K562 (cell line): Measurements from ENCODE around the gene BCL10. TPM values are rescaled to one million over a fixed set of nuclear protein-coding genes. Genes with fewer than 3 reads are reported as not detected.
A peak's percentile ranks its signal among the peaks of the same experiment; 100 is the strongest.

ENCODE experiments used
- BRD9 ChIP-seq: fragments of 450-650 bp; IDR thresholded peaks from 2 replicates; pipeline ENCODE4 v1.6.1; 2018; ENCODE audit warnings: low read depth; ENCODE audit not compliant: partially characterized antibody
- CCNT2 ChIP-seq: IDR thresholded peaks from 2 replicates; pipeline ENCODE4 v1.6.1; 2011; ENCODE audit warnings: borderline replicate concordance, low read depth, mild to moderate bottlenecking, moderate library complexity, mixed read lengths, low read length; ENCODE audit not compliant: insufficient read length; ENCODE audit errors: extremely low read depth
- DNMT1 ChIP-seq: fragments of 450-650 bp; IDR thresholded peaks from 2 replicates; pipeline ENCODE4 v1.6.1; 2016; ENCODE audit warnings: antibody characterized with exemption, mild to moderate bottlenecking
- EZH2 ChIP-seq: IDR thresholded peaks from 2 replicates; pipeline ENCODE4 v1.6.1; 2012; ENCODE audit warnings: low read depth, mild to moderate bottlenecking, inconsistent platforms, low read length, borderline replicate concordance
- GABPB1 ChIP-seq: sonication (generic); formaldehyde crosslinking; IDR thresholded peaks from 2 replicates; pipeline ENCODE4 v1.8.0; 2022; ENCODE audit warnings: mild to moderate bottlenecking, missing genetic modification reagents
- GABPB2 ChIP-seq: fragments of 250-450 bp; sonication (Bioruptor Pico); conservative IDR thresholded peaks from 2 replicates; pipeline ENCODE4 v1.5.1; 2021; ENCODE audit warnings: mild to moderate bottlenecking
- HLTF ChIP-seq: fragments of 450-650 bp; IDR thresholded peaks from 2 replicates; pipeline ENCODE4 v1.6.1; 2016
- JUNB ChIP-seq: fragments of 450-650 bp; formaldehyde crosslinking; conservative IDR thresholded peaks from 2 replicates; pipeline ENCODE4 v1.4.0; 2020; ENCODE audit warnings: mild to moderate bottlenecking
- JUND ChIP-seq, 2 experiments: IDR thresholded peaks; 2 replicates in 1 of 2; 3 replicates in 1 of 2; pipeline ENCODE4 v1.6.1; 2011; ENCODE audit warnings: borderline replicate concordance in 2 of 2, low read depth in 2 of 2, low read length in 2 of 2, improper control_type of control experiment in 1 of 2, missing biosample characterization in 1 of 2, missing genetic modification characterization in 1 of 2, missing genetic modification reagents in 1 of 2
- KAT2B ChIP-seq: IDR thresholded peaks from one replicate; pipeline ENCODE4 v1.6.1; 2012; ENCODE audit warnings: low read depth, mild to moderate bottlenecking, control low read depth, inconsistent platforms, low read length, moderate library complexity
- KLF13 ChIP-seq: fragments of 450-650 bp; IDR thresholded peaks from 2 replicates; pipeline ENCODE4 v1.6.1; 2016; ENCODE audit warnings: missing genetic modification characterization, low read depth, mild to moderate bottlenecking, missing compliant biosample characterization, moderate library complexity, borderline replicate concordance
- PHF20 ChIP-seq: fragments of 450-650 bp; IDR thresholded peaks from 2 replicates; pipeline ENCODE4 v1.6.1; 2018; ENCODE audit not compliant: partially characterized antibody
- POLR2A ChIP-seq: fragments of 450-650 bp; conservative IDR thresholded peaks from 2 replicates; pipeline ENCODE4 v1.6.1; 2016
- RBM17 ChIP-seq: fragments of 200-400 bp; formaldehyde crosslinking; IDR thresholded peaks from 2 replicates; pipeline ENCODE4 v1.6.1; 2017; ENCODE audit warnings: low read depth, mild to moderate bottlenecking, low read length, borderline replicate concordance
- ZNF316 ChIP-seq: fragments of 450-650 bp; IDR thresholded peaks from 2 replicates; pipeline ENCODE4 v1.6.1; 2016
- ZNF324 ChIP-seq: fragments of 250-450 bp; sonication (Bioruptor Pico); IDR thresholded peaks from 2 replicates; pipeline ENCODE4 v1.4.0; 2020; ENCODE audit warnings: mild to moderate bottlenecking
- ZNF584 ChIP-seq: fragments of 200-800 bp; sonication (Bioruptor generic); IDR thresholded peaks from 2 replicates; pipeline ENCODE4 v1.6.1; 2016; ENCODE audit warnings: low read depth, mild to moderate bottlenecking, missing genetic modification characterization, missing compliant biosample characterization
- polyA plus RNA-seq, 8 experiments: library from polyadenylated mRNA; depleted of rRNA in 4 of 8; stranded (reverse) in 5 of 8; unstranded in 3 of 8; fragments of >200 nt; fragmentation: Nextera tagmentation in 2 of 8; fragmentation: Illumina TruSeq in 1 of 8; extraction: Ambion mirVana in 2 of 8; extraction: Trizol in 1 of 8; gene quantifications; 2 replicates each; pipeline versions ENCODE4 v1.2.1 to v1.2.3, GENCODE V29; 2011 to 2014; ENCODE audit warnings: inconsistent platforms in 1 of 8, missing spikeins in 1 of 8
- total RNA-seq, 7 experiments: library from RNA; depleted of rRNA in 6 of 7; stranded (reverse); fragments of >200 nt in 6 of 7; fragmentation: Illumina TruSeq in 2 of 7; extraction: Trizol in 2 of 7; gene quantifications; 2 replicates each; pipeline versions ENCODE4 v1.2.1 to v1.2.3, GENCODE V29; 2011 to 2021; ENCODE audit warnings: low replicate concordance in 1 of 7
- TF ChIP-seq, protein P1 (sequence below): fragments of 200-600 bp; sonication (generic); IDR thresholded peaks from one replicate; pipeline ENCODE4 v1.6.1; 2012; ENCODE audit warnings: mild to moderate bottlenecking, low read depth, low read length, inconsistent platforms

Gene BCL10
- total and polyA plus RNA-seq, 9 of the 15 experiments (the other 6 are each of a cell fraction or from before 2014, with no cell fraction given), result 8.0 to 19.4 (median 12.3) TPM

DNA sequence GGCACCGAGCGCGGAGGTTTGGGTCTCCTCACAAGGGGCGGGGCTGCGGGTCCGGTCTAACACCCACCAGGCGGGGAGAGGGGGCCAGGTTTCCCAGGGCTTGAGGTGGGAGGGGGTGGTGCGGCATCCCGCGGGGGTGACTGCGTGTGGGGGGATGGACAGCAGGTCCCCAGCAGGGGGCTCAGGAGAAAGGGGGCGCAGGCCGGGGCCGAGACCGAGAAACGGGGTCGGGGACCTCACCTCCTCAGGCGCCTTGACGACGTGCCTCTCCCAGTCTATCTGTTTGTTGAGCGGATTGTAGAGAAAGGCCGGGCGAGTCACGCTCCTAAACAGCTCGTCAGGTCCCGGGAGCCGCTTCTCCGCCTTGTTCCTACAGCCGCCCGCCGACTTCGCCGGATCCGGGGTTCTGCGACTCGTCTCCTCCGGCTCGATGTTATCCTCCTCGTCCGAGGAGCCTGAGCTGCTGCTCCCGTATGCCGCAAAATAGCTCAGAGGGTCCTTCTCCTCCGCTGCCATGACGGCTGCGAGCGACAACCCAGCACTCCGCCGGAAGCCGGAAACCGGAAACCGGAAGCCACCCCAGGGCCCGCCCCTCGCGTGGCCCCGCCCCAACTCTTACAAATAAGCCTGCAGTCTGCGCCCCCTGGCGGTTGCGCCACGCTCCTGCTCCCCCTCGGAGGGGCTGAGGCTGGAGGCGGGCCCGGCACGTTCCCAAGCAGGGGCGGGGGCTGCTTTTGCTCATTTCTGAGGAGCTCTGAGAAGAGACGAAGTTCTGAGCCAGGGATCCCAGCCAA lies 17.1 kb downstream of the BCL10 start, which contains the start of gene C1orf52 (continued):
- TF ChIP-seq, protein P1, sequence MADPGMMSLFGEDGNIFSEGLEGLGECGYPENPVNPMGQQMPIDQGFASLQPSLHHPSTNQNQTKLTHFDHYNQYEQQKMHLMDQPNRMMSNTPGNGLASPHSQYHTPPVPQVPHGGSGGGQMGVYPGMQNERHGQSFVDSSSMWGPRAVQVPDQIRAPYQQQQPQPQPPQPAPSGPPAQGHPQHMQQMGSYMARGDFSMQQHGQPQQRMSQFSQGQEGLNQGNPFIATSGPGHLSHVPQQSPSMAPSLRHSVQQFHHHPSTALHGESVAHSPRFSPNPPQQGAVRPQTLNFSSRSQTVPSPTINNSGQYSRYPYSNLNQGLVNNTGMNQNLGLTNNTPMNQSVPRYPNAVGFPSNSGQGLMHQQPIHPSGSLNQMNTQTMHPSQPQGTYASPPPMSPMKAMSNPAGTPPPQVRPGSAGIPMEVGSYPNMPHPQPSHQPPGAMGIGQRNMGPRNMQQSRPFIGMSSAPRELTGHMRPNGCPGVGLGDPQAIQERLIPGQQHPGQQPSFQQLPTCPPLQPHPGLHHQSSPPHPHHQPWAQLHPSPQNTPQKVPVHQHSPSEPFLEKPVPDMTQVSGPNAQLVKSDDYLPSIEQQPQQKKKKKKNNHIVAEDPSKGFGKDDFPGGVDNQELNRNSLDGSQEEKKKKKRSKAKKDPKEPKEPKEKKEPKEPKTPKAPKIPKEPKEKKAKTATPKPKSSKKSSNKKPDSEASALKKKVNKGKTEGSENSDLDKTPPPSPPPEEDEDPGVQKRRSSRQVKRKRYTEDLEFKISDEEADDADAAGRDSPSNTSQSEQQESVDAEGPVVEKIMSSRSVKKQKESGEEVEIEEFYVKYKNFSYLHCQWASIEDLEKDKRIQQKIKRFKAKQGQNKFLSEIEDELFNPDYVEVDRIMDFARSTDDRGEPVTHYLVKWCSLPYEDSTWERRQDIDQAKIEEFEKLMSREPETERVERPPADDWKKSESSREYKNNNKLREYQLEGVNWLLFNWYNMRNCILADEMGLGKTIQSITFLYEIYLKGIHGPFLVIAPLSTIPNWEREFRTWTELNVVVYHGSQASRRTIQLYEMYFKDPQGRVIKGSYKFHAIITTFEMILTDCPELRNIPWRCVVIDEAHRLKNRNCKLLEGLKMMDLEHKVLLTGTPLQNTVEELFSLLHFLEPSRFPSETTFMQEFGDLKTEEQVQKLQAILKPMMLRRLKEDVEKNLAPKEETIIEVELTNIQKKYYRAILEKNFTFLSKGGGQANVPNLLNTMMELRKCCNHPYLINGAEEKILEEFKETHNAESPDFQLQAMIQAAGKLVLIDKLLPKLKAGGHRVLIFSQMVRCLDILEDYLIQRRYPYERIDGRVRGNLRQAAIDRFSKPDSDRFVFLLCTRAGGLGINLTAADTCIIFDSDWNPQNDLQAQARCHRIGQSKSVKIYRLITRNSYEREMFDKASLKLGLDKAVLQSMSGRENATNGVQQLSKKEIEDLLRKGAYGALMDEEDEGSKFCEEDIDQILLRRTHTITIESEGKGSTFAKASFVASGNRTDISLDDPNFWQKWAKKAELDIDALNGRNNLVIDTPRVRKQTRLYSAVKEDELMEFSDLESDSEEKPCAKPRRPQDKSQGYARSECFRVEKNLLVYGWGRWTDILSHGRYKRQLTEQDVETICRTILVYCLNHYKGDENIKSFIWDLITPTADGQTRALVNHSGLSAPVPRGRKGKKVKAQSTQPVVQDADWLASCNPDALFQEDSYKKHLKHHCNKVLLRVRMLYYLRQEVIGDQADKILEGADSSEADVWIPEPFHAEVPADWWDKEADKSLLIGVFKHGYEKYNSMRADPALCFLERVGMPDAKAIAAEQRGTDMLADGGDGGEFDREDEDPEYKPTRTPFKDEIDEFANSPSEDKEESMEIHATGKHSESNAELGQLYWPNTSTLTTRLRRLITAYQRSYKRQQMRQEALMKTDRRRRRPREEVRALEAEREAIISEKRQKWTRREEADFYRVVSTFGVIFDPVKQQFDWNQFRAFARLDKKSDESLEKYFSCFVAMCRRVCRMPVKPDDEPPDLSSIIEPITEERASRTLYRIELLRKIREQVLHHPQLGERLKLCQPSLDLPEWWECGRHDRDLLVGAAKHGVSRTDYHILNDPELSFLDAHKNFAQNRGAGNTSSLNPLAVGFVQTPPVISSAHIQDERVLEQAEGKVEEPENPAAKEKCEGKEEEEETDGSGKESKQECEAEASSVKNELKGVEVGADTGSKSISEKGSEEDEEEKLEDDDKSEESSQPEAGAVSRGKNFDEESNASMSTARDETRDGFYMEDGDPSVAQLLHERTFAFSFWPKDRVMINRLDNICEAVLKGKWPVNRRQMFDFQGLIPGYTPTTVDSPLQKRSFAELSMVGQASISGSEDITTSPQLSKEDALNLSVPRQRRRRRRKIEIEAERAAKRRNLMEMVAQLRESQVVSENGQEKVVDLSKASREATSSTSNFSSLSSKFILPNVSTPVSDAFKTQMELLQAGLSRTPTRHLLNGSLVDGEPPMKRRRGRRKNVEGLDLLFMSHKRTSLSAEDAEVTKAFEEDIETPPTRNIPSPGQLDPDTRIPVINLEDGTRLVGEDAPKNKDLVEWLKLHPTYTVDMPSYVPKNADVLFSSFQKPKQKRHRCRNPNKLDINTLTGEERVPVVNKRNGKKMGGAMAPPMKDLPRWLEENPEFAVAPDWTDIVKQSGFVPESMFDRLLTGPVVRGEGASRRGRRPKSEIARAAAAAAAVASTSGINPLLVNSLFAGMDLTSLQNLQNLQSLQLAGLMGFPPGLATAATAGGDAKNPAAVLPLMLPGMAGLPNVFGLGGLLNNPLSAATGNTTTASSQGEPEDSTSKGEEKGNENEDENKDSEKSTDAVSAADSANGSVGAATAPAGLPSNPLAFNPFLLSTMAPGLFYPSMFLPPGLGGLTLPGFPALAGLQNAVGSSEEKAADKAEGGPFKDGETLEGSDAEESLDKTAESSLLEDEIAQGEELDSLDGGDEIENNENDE, result no peak
- TF ChIP-seq DNMT1 (no peak), JUNB (CRISPR knock-in tag) (no peak), KLF13 (tag) (0 out of 2 replicates have a peak, but pooled peaks have one; percentile 32), POLR2A (peak; percentile 95), PHF20 (peak; percentile 86), GABPB2 (no peak), HLTF (no peak), CCNT2 (peak; percentile 46), BRD9 (no peak), ZNF324 (no peak), ZNF316 (no peak), RBM17 (no peak), KAT2B (no peak), GABPB1 (CRISPR knock-in tag) (peak; percentile 93), JUND (IDR thresholded peaks at IDR 0.05; ENCODE audit: borderline replicate concordance, low read depth, low read length) (peak; percentile 47; the same call in 1 of the 2 replicates), JUND (tag; IDR thresholded peaks at IDR 0.05; ENCODE audit: borderline replicate concordance, low read depth, low read length) (peak; percentile 19; the same call in 1 of the 3 replicates), ZNF584 (CRISPR knock-in tag) (no peak), EZH2 (no peak)
